ENCODE results near the gene CORO2B. TPM values are rescaled to one million over a fixed set of nuclear protein-coding genes. Genes with fewer than 3 reads are reported as not detected.
A peak's percentile ranks its signal among the peaks of the same experiment; 100 is the strongest.

The CORO2B gene
- total RNA-seq, 1 donor from 2014 or later = 3.9 TPM

DNA sequence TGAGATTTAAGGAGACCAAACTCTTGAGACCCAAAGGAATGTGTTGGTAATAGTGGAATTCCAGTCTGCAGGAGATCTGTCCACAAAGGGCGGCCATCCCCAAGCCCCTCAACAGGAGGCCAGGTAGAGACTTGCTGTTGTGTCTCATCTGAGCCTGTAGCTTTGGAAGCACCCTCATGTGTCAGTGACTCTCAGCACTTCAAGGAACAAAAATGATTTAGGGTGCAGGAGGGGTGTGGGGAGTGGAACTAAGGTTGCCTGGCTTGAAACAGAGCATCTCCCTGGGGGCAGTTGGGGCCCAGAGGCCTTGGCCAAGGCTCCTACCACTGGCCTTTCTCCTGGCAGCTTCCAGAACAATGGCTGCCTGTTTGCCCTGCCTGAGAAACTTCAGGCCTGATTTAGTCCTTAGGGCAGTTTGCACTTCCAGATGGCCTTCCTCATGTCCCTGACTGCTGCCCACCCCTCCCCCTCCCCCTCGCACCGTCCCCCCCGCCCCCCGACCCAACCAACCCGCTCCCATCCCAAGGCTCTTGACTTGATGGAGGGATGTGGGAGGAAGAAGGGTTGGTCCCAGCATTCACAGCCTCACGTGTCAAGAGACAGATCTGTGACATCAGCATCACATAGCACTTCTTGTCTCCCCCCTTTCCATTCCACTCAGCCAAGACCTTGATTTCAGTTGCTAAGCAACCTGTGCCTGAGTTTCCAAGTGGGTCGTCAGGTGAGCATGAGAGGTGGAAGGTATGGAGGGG, 77.1 kb downstream of the CORO2B start:
- no peaks in the 10 kb centered on the region for H3K36me3 Mint-ChIP-seq
- peaks cover 11% of the 10 kb centered on the region for H3K4me1 Mint-ChIP-seq (ENCODE audit: unreplicated experiment)
- H3K9me3 Mint-ChIP-seq = no peaks in the 10 kb centered on the region
- no peak overlapping the region for H3K27ac Mint-ChIP-seq
- TF ChIP-seq, protein P1, sequence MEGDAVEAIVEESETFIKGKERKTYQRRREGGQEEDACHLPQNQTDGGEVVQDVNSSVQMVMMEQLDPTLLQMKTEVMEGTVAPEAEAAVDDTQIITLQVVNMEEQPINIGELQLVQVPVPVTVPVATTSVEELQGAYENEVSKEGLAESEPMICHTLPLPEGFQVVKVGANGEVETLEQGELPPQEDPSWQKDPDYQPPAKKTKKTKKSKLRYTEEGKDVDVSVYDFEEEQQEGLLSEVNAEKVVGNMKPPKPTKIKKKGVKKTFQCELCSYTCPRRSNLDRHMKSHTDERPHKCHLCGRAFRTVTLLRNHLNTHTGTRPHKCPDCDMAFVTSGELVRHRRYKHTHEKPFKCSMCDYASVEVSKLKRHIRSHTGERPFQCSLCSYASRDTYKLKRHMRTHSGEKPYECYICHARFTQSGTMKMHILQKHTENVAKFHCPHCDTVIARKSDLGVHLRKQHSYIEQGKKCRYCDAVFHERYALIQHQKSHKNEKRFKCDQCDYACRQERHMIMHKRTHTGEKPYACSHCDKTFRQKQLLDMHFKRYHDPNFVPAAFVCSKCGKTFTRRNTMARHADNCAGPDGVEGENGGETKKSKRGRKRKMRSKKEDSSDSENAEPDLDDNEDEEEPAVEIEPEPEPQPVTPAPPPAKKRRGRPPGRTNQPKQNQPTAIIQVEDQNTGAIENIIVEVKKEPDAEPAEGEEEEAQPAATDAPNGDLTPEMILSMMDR (conservative IDR thresholded peaks at IDR 0.05) = no peak
- H3K27me3 Mint-ChIP-seq = peaks cover 6% of the 10 kb centered on the region
- no peak for DNase-seq (ENCODE audit: extremely low spot score, unreplicated experiment)
- H3K4me3 Mint-ChIP-seq = no peak overlapping the region

DNA sequence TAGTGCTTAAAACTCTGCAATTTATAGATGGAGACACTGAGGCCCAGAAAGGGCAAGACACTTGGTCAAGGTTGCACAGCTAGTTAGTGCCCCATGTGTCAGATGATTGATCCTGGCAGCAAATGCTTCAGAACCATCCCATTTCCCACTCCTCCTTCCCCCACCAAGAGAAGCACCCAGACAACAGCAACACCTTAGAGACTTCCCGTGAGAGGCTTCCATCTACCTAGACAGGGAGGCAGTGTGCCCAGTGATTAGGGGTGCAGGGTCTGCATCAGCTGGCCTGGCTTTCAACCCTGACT, 77.6 kb downstream of the CORO2B start:
- Mint-ChIP-seq H3K27me3 (peaks cover 6% of the 10 kb centered on the region), H3K4me1 (ENCODE audit: unreplicated experiment) (peaks cover 11% of the 10 kb centered on the region), H3K4me3 (no peak overlapping the region), H3K27ac (no peak overlapping the region), H3K9me3 (no peaks in the 10 kb centered on the region), H3K36me3 (no peaks in the 10 kb centered on the region)
- TF ChIP-seq, protein P1 (conservative IDR thresholded peaks at IDR 0.05) = no peak
- no peak for DNase-seq (ENCODE audit: extremely low spot score, unreplicated experiment)

DNA sequence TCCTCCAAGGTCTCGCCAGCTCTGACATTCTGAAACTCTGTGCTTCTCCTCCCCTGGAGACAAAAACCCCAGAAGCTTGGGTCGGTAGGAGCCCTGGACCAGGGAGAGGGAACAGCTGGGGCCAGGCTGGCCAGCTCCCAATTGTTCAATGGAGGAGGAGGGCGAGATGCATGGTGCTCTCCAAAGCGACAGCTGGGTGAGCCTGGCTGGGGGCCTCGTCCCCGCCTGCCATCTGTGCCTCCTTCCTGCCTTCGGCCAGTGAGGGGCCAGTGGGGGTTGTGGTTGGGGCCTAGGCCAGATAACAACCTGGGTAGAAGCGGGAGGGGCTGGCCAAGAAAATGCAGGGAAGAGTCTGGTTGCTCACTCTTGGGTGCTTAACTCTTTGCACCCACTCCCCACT, 79.4 kb downstream of the CORO2B start:
- H3K27me3 Mint-ChIP-seq = no peaks in the 10 kb centered on the region
- no peak for DNase-seq (ENCODE audit: extremely low spot score, unreplicated experiment)
- H3K4me3 Mint-ChIP-seq = no peak overlapping the region

DNA sequence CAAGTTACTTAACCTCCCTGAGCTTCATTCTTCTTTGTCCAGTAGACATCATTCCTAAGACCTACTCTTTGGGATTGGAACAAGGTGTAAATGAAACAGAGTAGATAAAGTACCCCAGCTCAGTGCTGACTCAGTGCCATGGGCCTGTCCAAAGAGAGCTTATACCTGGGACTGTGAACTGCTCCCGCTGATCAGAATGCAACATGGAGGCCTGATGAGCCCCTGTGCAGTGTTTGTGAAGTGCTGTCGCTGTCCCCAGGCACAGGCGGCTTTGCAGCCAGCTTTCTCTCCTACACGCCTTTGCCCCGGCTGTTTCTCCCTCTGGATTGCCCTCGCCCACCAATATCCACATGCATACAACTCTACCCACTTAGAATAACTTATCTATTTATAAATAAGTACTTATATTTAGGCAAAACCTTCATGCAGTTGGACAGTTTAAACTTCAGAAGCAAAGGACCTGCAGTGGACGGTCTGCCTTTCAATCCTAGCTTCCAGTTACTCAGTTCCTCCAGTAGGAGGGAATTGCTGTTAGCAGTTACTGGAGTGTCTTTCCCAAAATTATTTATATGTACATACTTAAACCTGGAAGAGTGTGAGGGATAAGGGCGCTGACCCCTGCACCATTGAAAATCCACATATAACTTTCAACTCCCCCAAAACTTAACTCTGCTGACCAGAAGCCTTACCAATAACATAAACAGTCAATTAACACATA, 80.0 kb downstream of the CORO2B start:
- Mint-ChIP-seq H3K27ac (no peak overlapping the region), H3K36me3 (no peaks in the 10 kb centered on the region), H3K27me3 (no peaks in the 10 kb centered on the region), H3K4me3 (no peak overlapping the region), H3K9me3 (no peaks in the 10 kb centered on the region), H3K4me1 (ENCODE audit: unreplicated experiment) (peaks cover 2% of the 10 kb centered on the region)
- TF ChIP-seq, protein P1 (conservative IDR thresholded peaks at IDR 0.05) = peak; percentile 55
- DNase-seq (ENCODE audit: extremely low spot score, unreplicated experiment) = no peak

More for the DNA sequence above, 79.4 kb downstream of the CORO2B start:
- Mint-ChIP-seq H3K27ac (no peak overlapping the region), H3K36me3 (no peaks in the 10 kb centered on the region), H3K4me1 (ENCODE audit: unreplicated experiment) (peaks cover 7% of the 10 kb centered on the region), H3K9me3 (no peaks in the 10 kb centered on the region)
- TF ChIP-seq, protein P1 (conservative IDR thresholded peaks at IDR 0.05) = no peak

DNA sequence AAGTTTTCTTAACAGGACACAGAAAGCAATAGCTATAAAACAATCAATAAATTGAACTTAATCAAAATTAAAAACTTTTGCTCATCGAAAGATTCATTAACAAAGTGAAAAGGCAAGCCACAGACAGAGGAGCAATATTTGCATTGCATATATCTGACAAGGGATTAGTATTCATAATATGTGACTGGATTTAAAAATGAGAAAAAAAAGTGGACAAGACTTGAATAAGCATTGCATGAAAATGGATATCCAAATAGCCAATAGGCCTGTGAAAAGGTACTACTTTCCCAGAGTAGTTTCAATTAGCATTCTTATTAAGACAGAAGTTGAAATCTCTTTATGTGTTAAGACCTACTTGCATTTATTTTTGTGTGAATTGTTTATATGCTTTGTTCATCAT, 84.7 kb downstream of the CORO2B start:
- Mint-ChIP-seq H3K36me3 (no peaks in the 10 kb centered on the region), H3K27ac (no peak overlapping the region), H3K4me3 (no peak overlapping the region), H3K27me3 (peaks cover 4% of the 10 kb centered on the region), H3K4me1 (ENCODE audit: unreplicated experiment) (peaks cover 3% of the 10 kb centered on the region), H3K9me3 (no peaks in the 10 kb centered on the region)
- DNase-seq (ENCODE audit: extremely low spot score, unreplicated experiment) = no peak
- TF ChIP-seq, protein P1 (conservative IDR thresholded peaks at IDR 0.05) = no peak

Data from type B pancreatic cell (in vitro differentiated cells).